ENCODE data around the gene LRRC27. TPM values are rescaled to one million over a fixed set of nuclear protein-coding genes. Genes with fewer than 3 reads are reported as not detected.

The LRRC27 gene
- total RNA-seq, 1 experiment from 2014 or later: 4.1 TPM

DNA sequence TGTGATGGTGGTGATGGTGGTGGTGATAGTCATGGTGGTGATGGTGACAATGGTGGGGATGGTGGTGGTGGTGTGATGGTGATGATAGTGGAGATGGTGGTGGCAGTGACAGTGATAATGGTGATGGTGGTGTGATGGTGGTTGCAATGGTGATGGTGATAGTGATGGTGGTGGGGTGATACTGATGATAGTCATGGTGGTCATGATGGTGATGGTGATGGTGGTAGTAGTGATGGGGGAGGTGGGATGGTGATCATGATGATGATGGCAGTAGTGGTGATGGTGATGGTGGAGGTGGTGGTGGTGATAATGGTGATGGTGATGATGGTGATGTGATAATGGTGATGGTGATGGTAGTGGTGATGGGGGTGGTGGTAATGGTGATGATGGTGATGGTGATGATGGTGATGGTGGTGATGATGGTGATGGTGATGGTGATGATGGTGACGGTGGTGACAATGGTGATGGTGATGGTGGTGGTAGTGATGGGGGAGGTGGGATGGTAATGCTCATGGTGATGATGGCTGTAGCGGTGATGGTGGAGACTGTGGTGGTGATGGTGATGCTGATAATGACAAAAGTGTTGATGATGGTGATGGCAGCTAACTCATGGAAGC lies 60.3 kb downstream of the LRRC27 start:
- H3K27me3 ChIP-seq (ENCODE audit: insufficient read depth, low read length): no peaks in the 10 kb centered on the region
- intact Hi-C loops (cut with micrococcal nuclease): no loop called here

More for the DNA sequence above, 60.3 kb downstream of the LRRC27 start:
- RAD21 ChIA-PET (ENCODE audit: low non-redundant PET in 1 of 2, low total read pairs in 2 of 2, uncharacterized antibody in 2 of 2, unreplicated experiment in 2 of 2): no interaction called here
- CTCF ChIA-PET: no interaction called here
- Histone ChIP-seq H3K27ac (ENCODE audit: low read depth, low read length) (no peak overlapping the region), H3K4me3 (replicated peaks in 1 of 2; ENCODE audit: low read depth in 1 of 2, low read length in 2 of 2) (no peak overlapping the region), H3K4me1 (ENCODE audit: control insufficient read depth in 1 of 2, insufficient read depth in 2 of 2, low read length in 2 of 2) (peaks cover 6 to 23% of the 10 kb centered on the region in 2 experiments), H2AFZ (ENCODE audit: low read depth, low read length, poor library complexity, severe bottlenecking) (no peak overlapping the region), H3K36me3 (ENCODE audit: control insufficient read depth in 1 of 2, insufficient read depth in 2 of 2, low read length in 2 of 2) (no peaks in the 10 kb centered on the region), H3K79me2 (ENCODE audit: insufficient read depth, low read length) (no peaks in the 10 kb centered on the region), H3K9me2 (ENCODE audit: insufficient read depth) (no peaks in the 10 kb centered on the region), H3K9ac (ENCODE audit: low read length) (no peak overlapping the region), H3K9me3 (ENCODE audit: control insufficient read depth in 1 of 2, insufficient read depth in 1 of 2, low read depth in 1 of 2, low read length in 2 of 2) (no peaks in the 10 kb centered on the region), H3K4me2 (ENCODE audit: low read length) (no peak overlapping the region), H4K20me1 (ENCODE audit: insufficient read depth) (no peaks in the 10 kb centered on the region)
- POLR2A ChIA-PET: no interaction called here
- TF ChIP-seq SRF (IDR thresholded peaks at IDR 0.05; ENCODE audit: low read depth): no peak
- TF ChIP-seq POLR2AphosphoS5 (IDR thresholded peaks at IDR 0.05; ENCODE audit: low read depth, low read length): no peak
- no peak for TF ChIP-seq POLR2A (IDR thresholded peaks at IDR 0.05; ENCODE audit: borderline replicate concordance, extremely low read depth, insufficient read depth, insufficient read length)
- no peak for TF ChIP-seq JUND (IDR thresholded peaks at IDR 0.05)
- TF ChIP-seq SP1 (IDR thresholded peaks at IDR 0.05; ENCODE audit: low read depth): no peak
- TF ChIP-seq, protein P1, sequence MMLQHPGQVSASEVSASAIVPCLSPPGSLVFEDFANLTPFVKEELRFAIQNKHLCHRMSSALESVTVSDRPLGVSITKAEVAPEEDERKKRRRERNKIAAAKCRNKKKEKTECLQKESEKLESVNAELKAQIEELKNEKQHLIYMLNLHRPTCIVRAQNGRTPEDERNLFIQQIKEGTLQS (IDR thresholded peaks at IDR 0.05): no peak
- TF ChIP-seq, protein P2, sequence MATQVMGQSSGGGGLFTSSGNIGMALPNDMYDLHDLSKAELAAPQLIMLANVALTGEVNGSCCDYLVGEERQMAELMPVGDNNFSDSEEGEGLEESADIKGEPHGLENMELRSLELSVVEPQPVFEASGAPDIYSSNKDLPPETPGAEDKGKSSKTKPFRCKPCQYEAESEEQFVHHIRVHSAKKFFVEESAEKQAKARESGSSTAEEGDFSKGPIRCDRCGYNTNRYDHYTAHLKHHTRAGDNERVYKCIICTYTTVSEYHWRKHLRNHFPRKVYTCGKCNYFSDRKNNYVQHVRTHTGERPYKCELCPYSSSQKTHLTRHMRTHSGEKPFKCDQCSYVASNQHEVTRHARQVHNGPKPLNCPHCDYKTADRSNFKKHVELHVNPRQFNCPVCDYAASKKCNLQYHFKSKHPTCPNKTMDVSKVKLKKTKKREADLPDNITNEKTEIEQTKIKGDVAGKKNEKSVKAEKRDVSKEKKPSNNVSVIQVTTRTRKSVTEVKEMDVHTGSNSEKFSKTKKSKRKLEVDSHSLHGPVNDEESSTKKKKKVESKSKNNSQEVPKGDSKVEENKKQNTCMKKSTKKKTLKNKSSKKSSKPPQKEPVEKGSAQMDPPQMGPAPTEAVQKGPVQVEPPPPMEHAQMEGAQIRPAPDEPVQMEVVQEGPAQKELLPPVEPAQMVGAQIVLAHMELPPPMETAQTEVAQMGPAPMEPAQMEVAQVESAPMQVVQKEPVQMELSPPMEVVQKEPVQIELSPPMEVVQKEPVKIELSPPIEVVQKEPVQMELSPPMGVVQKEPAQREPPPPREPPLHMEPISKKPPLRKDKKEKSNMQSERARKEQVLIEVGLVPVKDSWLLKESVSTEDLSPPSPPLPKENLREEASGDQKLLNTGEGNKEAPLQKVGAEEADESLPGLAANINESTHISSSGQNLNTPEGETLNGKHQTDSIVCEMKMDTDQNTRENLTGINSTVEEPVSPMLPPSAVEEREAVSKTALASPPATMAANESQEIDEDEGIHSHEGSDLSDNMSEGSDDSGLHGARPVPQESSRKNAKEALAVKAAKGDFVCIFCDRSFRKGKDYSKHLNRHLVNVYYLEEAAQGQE (IDR thresholded peaks at IDR 0.05; ENCODE audit: low read depth): no peak
- TF ChIP-seq ZNF274 (IDR thresholded peaks at IDR 0.05; ENCODE audit: low read depth, low read length): no peak
- TF ChIP-seq, protein P3, sequence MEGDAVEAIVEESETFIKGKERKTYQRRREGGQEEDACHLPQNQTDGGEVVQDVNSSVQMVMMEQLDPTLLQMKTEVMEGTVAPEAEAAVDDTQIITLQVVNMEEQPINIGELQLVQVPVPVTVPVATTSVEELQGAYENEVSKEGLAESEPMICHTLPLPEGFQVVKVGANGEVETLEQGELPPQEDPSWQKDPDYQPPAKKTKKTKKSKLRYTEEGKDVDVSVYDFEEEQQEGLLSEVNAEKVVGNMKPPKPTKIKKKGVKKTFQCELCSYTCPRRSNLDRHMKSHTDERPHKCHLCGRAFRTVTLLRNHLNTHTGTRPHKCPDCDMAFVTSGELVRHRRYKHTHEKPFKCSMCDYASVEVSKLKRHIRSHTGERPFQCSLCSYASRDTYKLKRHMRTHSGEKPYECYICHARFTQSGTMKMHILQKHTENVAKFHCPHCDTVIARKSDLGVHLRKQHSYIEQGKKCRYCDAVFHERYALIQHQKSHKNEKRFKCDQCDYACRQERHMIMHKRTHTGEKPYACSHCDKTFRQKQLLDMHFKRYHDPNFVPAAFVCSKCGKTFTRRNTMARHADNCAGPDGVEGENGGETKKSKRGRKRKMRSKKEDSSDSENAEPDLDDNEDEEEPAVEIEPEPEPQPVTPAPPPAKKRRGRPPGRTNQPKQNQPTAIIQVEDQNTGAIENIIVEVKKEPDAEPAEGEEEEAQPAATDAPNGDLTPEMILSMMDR (IDR thresholded peaks at IDR 0.05 in 2 of 3, conservative IDR thresholded peaks at IDR 0.05 in 1 of 3; ENCODE audit: borderline replicate concordance in 1 of 3, insufficient read depth in 1 of 3, low read depth in 2 of 3, low read length in 2 of 3): no peak
- no peak for TF ChIP-seq ELF1 (IDR thresholded peaks at IDR 0.05; ENCODE audit: borderline replicate concordance, low read depth)
- TF ChIP-seq ZFX (IDR thresholded peaks at IDR 0.05): no peak
- TF ChIP-seq EZH2phosphoT487 (IDR thresholded peaks at IDR 0.05; ENCODE audit: borderline replicate concordance): no peak
- TF ChIP-seq, protein P4, sequence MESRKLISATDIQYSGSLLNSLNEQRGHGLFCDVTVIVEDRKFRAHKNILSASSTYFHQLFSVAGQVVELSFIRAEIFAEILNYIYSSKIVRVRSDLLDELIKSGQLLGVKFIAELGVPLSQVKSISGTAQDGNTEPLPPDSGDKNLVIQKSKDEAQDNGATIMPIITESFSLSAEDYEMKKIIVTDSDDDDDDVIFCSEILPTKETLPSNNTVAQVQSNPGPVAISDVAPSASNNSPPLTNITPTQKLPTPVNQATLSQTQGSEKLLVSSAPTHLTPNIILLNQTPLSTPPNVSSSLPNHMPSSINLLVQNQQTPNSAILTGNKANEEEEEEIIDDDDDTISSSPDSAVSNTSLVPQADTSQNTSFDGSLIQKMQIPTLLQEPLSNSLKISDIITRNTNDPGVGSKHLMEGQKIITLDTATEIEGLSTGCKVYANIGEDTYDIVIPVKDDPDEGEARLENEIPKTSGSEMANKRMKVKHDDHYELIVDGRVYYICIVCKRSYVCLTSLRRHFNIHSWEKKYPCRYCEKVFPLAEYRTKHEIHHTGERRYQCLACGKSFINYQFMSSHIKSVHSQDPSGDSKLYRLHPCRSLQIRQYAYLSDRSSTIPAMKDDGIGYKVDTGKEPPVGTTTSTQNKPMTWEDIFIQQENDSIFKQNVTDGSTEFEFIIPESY (IDR thresholded peaks at IDR 0.05; ENCODE audit: extremely low read depth, insufficient replicate concordance, low read length): no peak
- TF ChIP-seq TCF7L2 (IDR thresholded peaks at IDR 0.05; ENCODE audit: borderline replicate concordance, extremely low read depth, insufficient read depth, insufficient read length): no peak
- TF ChIP-seq SIN3A (IDR thresholded peaks at IDR 0.05; ENCODE audit: low read depth): no peak
- no peak for TF ChIP-seq EZH2 (IDR thresholded peaks at IDR 0.05)
- TF ChIP-seq CBX3 (IDR thresholded peaks at IDR 0.05; ENCODE audit: low read depth): no peak
- TF ChIP-seq, protein P5, sequence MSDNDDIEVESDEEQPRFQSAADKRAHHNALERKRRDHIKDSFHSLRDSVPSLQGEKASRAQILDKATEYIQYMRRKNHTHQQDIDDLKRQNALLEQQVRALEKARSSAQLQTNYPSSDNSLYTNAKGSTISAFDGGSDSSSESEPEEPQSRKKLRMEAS (IDR thresholded peaks at IDR 0.05): no peak
- TF ChIP-seq RAD21 (IDR thresholded peaks at IDR 0.05; ENCODE audit: low read depth): no peak
- no peak for ATAC-seq
- DNase-seq (ENCODE audit: low read depth, low spot score): no peak
- BruUV-seq (replicated peaks): no TSS peak
